NT2/D1 (cell line): ENCODE results near the gene YBX1.

ENCODE experiments used
- SUZ12 ChIP-seq: IDR thresholded peaks from 2 replicates; pipeline ENCODE4 v1.6.1; 2011; ENCODE audit not compliant: insufficient read length, insufficient read depth; ENCODE audit errors: extremely low read depth
- YY1 ChIP-seq: IDR thresholded peaks from 2 replicates; pipeline ENCODE4 v1.6.1; 2011; ENCODE audit not compliant: insufficient read length, insufficient read depth
- ZNF274 ChIP-seq: IDR thresholded peaks from 2 replicates; pipeline ENCODE4 v1.6.1; 2011; ENCODE audit warnings: mild to moderate bottlenecking, low read depth, low read length

GRCh38 chr1:42730988-42731387, 48.8 kb downstream of the YBX1 start:
- no peak for TF ChIP-seq ZNF274
- TF ChIP-seq YY1: no peak
- no peak for TF ChIP-seq SUZ12
